Spleen (tissue), 7 donors: Measurements from ENCODE around the gene CDH19.

ENCODE experiments used
- CTCF ChIP-seq, 11 experiments: fragments of 200-600 bp in 7 of 11; fragments of 450-650 bp in 4 of 11; sonication (generic) in 4 of 11; IDR thresholded peaks in 8 of 11; conservative IDR thresholded peaks in 3 of 11; 1 replicate in 7 of 11; 2 replicates in 4 of 11; pipeline versions ENCODE4 v1.4.0 to v1.8.0; 2016 to 2021; ENCODE audit warnings: antibody characterized with exemption in 11 of 11, inconsistent platforms in 4 of 11, mild to moderate bottlenecking in 1 of 11
- POLR2AphosphoS5 ChIP-seq, 3 donors: sonication (generic); formaldehyde crosslinking; IDR thresholded peaks; one replicate each; pipeline ENCODE4 v1.5.1; 2017; ENCODE audit warnings: antibody characterized with exemption in 3 of 3
- donor health status: DM: no; HTN: no; CAD: no; lungs with moderate emphysema.
- donor health status: DM: no; HTN: no; CAD: no.
- donor health status: DM: no; HTN: no; CAD: no.

GRCh38 chr18:66640431-66640830 is 36.5 kb upstream of the CDH19 start:
- TF ChIP-seq CTCF (IDR thresholded peaks at IDR 0.05 in 8 of 11, conservative IDR thresholded peaks at IDR 0.05 in 3 of 11), result no peak
- no peak for TF ChIP-seq POLR2AphosphoS5 (IDR thresholded peaks at IDR 0.05)
